DND-41 (cell line): Measurements from ENCODE around the gene TBC1D22B.

ENCODE experiments used
- ATAC-seq: fragments of 200-7000 bp; cut with Tn5 transposase; 3 replicates; pipeline ENCODE4 v1.9.1; 2021; ENCODE audit warnings: low read depth; ENCODE audit not compliant: insufficient read depth
- DNase-seq: peaks from one replicate; pipeline ENCODE4 v3.0.0-alpha.2; 2020
- H2AFZ ChIP-seq: 2 replicates; pipeline ENCODE4 v1.6.0; 2012; ENCODE audit warnings: low read depth, low read length
- H3K27ac ChIP-seq: 2 replicates; pipeline ENCODE4 v1.5.1; 2012; ENCODE audit warnings: low read length, inconsistent platforms
- H3K27me3 ChIP-seq: fragments of 200-600 bp; sonication (generic); 2 replicates; pipeline ENCODE4 v1.6.0; 2012; ENCODE audit warnings: low read length, mild to moderate bottlenecking, inconsistent platforms; ENCODE audit not compliant: insufficient read depth, poor library complexity
- H3K36me3 ChIP-seq: 2 replicates; pipeline ENCODE4 v1.5.1; 2012; ENCODE audit warnings: low read length, inconsistent platforms; ENCODE audit not compliant: insufficient read depth
- H3K4me1 ChIP-seq: 2 replicates; pipeline ENCODE4 v1.5.1; 2012; ENCODE audit warnings: mild to moderate bottlenecking, low read length; ENCODE audit not compliant: insufficient read depth
- H3K4me2 ChIP-seq: 2 replicates; pipeline ENCODE4 v1.6.0; 2012; ENCODE audit warnings: mild to moderate bottlenecking, moderate library complexity, low read length, inconsistent platforms; ENCODE audit not compliant: insufficient read depth
- H3K4me3 ChIP-seq, 2 experiments: fragments of 200-600 bp in 1 of 2; shearing (Covaris generic) in 1 of 2; 2 replicates each; pipeline ENCODE4 v1.5.1; 2012 to 2016; ENCODE audit warnings: inconsistent platforms in 2 of 2, low read length in 2 of 2, mild to moderate bottlenecking in 2 of 2, low read depth in 1 of 2, moderate library complexity in 1 of 2
- H3K79me2 ChIP-seq: 2 replicates; pipeline ENCODE4 v1.6.0; 2012; ENCODE audit warnings: low read length, inconsistent platforms; ENCODE audit not compliant: insufficient read depth
- H3K9ac ChIP-seq: 2 replicates; pipeline ENCODE4 v1.6.0; 2012; ENCODE audit warnings: low read depth, mild to moderate bottlenecking, inconsistent platforms, low read length, moderate library complexity
- H3K9me3 ChIP-seq: 2 replicates; pipeline ENCODE4 v1.5.1; 2012; ENCODE audit warnings: low read length, moderate library complexity, mild to moderate bottlenecking, inconsistent platforms; ENCODE audit not compliant: insufficient read depth, severe bottlenecking
- H4K20me1 ChIP-seq: 2 replicates; pipeline ENCODE4 v1.6.0; 2012; ENCODE audit warnings: low read length; ENCODE audit not compliant: insufficient read depth
- EZH2 ChIP-seq: IDR thresholded peaks from 3 replicates; pipeline ENCODE4 v1.6.1; 2012; ENCODE audit warnings: borderline replicate concordance, low read depth, mild to moderate bottlenecking, moderate library complexity, low read length, inconsistent platforms; ENCODE audit not compliant: severe bottlenecking
- TF ChIP-seq, protein P1 (sequence below): IDR thresholded peaks from 2 replicates; pipeline ENCODE4 v1.5.1; 2012; ENCODE audit warnings: borderline replicate concordance, low read length, moderate library complexity, mild to moderate bottlenecking; ENCODE audit not compliant: poor library complexity, severe bottlenecking; ENCODE audit errors: extremely low read depth

The TBC1D22B gene

DNA sequence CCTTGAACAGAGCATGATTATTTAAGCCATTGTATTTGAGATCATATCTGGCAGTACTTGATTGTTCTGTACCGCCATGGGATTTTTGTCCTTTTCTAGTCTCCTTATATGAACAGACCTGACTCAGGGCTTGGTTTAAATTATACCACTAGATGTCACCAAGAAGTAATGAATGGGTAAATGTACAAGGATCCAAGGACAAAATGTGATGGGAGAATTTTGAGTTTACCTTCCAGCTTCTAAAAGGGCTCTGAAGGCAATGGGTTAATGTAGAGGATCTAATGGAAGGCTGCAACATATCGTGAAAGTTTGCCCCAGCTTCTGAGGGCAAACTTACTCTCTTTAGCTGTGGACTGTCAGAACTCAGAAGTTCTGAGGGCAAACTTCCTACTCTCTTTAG is 108.2 kb downstream of the TBC1D22B start:
- Histone ChIP-seq H4K20me1 (peaks cover 6% of the 10 kb centered on the region; the same call in 1 of the 2 replicates), H3K9me3 (no peaks in the 10 kb centered on the region), H3K4me1 (no peaks in the 10 kb centered on the region), H3K4me3 (no peak overlapping the region), H3K36me3 (peaks cover 83% of the 10 kb centered on the region), H3K27ac (no peak overlapping the region), H3K27me3 (no peaks in the 10 kb centered on the region), H2AFZ (no peak overlapping the region), H3K9ac (no peak overlapping the region), H3K79me2 (peaks cover 28% of the 10 kb centered on the region; the same call in 1 of the 2 replicates), H3K4me2 (no peak overlapping the region)
- TF ChIP-seq, protein P1, sequence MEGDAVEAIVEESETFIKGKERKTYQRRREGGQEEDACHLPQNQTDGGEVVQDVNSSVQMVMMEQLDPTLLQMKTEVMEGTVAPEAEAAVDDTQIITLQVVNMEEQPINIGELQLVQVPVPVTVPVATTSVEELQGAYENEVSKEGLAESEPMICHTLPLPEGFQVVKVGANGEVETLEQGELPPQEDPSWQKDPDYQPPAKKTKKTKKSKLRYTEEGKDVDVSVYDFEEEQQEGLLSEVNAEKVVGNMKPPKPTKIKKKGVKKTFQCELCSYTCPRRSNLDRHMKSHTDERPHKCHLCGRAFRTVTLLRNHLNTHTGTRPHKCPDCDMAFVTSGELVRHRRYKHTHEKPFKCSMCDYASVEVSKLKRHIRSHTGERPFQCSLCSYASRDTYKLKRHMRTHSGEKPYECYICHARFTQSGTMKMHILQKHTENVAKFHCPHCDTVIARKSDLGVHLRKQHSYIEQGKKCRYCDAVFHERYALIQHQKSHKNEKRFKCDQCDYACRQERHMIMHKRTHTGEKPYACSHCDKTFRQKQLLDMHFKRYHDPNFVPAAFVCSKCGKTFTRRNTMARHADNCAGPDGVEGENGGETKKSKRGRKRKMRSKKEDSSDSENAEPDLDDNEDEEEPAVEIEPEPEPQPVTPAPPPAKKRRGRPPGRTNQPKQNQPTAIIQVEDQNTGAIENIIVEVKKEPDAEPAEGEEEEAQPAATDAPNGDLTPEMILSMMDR: peak; percentile 33
- TF ChIP-seq EZH2: no peak
- ATAC-seq: no peak
- no peak for DNase-seq

DNA sequence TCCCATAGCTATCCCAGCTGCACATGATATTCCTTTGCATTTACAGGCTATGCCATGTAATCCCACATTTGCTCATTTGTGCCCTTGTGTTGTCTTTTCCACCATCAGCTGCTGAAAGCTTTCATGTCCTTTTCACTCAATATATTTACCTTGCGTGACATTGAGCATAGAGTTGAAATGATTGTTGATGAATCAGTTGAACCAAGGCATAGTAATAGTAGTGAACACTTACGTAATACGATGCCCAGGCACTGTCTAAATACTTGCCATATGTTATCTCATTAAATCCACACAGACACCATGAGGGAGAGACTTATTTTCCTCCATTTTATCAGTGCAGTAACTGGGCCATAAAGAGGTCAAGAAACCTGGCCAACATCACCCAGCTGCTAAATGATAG is 109.3 kb downstream of the TBC1D22B start:
- H2AFZ ChIP-seq: no peak overlapping the region
- H3K9me3 ChIP-seq: no peaks in the 10 kb centered on the region
- no peak overlapping the region for H3K9ac ChIP-seq
- peaks cover 6% of the 10 kb centered on the region; the same call in 1 of the 2 replicates for H4K20me1 ChIP-seq
- no peaks in the 10 kb centered on the region for H3K4me1 ChIP-seq
- H3K36me3 ChIP-seq: peaks cover 83% of the 10 kb centered on the region
- no peak overlapping the region for H3K4me3 ChIP-seq
- ATAC-seq: no peak
- TF ChIP-seq, protein P1: no peak
- no peak for TF ChIP-seq EZH2
- H3K27me3 ChIP-seq: no peaks in the 10 kb centered on the region
- no peak overlapping the region for H3K4me2 ChIP-seq
- DNase-seq: no peak
- no peak overlapping the region for H3K27ac ChIP-seq
- H3K79me2 ChIP-seq: peaks cover 28% of the 10 kb centered on the region; the same call in 1 of the 2 replicates

DNA sequence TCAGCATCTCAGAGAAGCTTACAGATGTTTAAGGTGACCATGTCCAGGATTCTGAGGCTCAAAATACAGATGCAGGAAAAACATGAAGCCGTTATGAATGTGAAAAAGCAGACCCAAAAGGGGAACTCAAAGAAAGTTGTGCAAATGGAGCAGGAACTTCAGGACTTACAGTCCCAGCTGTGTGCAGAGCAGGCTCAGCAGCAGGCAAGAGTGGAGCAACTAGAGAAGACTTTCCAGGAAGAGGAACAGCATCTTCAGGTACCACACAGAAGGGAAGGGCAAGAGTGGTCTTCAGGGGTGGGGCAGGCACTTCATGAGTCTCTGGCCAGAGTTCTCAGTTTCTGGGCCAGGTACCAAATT is 111.4 kb downstream of the TBC1D22B start:
- no peak overlapping the region for H3K4me3 ChIP-seq
- H3K9me3 ChIP-seq: no peaks in the 10 kb centered on the region
- H3K36me3 ChIP-seq: peaks cover 86% of the 10 kb centered on the region
- H3K4me2 ChIP-seq: no peak overlapping the region
- no peak for DNase-seq
- no peak overlapping the region for H3K9ac ChIP-seq
- no peak overlapping the region for H2AFZ ChIP-seq
- no peak for ATAC-seq
- H3K4me1 ChIP-seq: no peaks in the 10 kb centered on the region
- TF ChIP-seq, protein P1: no peak
- TF ChIP-seq EZH2: no peak
- H3K27me3 ChIP-seq: no peaks in the 10 kb centered on the region
- no peak overlapping the region for H3K27ac ChIP-seq
- H4K20me1 ChIP-seq: peaks cover 6% of the 10 kb centered on the region; the same call in 1 of the 2 replicates
- H3K79me2 ChIP-seq: peaks cover 23% of the 10 kb centered on the region; the same call in 1 of the 2 replicates
